DMS153 treated with DMSO at 0.1 percent for 48 hours (cell line): ENCODE measurements around the gene SERPINA4.

ENCODE experiments used
- DNase-seq: peaks from one replicate; lab custom pipeline; 2025; ENCODE audit not compliant: unreplicated experiment; lab: John Stamatoyannopoulos, UW

The SERPINA4 gene, protein sequence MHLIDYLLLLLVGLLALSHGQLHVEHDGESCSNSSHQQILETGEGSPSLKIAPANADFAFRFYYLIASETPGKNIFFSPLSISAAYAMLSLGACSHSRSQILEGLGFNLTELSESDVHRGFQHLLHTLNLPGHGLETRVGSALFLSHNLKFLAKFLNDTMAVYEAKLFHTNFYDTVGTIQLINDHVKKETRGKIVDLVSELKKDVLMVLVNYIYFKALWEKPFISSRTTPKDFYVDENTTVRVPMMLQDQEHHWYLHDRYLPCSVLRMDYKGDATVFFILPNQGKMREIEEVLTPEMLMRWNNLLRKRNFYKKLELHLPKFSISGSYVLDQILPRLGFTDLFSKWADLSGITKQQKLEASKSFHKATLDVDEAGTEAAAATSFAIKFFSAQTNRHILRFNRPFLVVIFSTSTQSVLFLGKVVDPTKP

DNA sequence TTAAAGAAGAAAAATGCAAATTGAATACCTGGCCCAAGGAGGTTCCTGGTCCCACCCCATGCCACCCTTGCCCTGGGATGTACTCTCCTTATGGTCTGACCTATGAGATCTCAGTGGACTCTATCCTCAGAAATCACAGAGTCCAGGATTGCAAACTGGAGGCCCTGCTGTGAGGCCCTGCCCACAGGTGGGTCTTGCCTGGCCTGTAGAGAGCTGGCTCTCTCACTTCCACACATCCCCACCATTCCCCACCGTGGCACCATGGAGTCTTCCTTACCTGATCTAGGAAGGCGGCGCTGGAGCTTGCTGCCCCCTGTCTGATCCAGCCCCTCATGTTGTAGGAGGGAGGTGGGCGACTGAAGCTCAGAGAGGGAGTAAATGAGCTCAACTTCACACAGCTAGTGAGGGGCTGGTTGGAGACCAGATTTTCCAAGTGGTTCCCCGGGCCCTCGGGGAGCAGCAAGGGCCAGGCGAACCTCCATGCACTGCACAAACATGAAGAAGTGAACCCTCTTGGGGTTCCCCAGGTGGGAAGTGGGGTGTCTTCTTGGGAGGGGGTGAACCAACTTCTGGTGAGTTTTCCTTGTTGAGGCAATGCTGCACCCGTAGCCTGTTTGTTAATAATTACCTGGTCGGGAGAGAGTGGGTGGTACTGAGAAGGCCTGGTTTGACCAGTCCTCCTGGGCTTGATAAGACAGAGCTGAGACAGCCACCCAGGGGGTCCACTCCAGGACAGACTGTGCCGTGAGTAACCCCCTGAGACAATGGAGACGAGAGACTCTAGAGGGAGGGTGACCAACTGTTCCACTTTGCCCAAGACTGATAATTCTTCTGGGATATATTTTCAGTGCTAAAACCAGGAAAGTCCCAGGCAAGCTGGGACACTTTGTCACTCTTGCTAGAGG lies at the start of gene SERPINA4:
Gene SERPINA4 (plus strand): TSS at position 692 of the 905 bp plus-strand sequence. CDS start 2,041 bp downstream, outside the sequence.
- DNase-seq, result no peak

DNA sequence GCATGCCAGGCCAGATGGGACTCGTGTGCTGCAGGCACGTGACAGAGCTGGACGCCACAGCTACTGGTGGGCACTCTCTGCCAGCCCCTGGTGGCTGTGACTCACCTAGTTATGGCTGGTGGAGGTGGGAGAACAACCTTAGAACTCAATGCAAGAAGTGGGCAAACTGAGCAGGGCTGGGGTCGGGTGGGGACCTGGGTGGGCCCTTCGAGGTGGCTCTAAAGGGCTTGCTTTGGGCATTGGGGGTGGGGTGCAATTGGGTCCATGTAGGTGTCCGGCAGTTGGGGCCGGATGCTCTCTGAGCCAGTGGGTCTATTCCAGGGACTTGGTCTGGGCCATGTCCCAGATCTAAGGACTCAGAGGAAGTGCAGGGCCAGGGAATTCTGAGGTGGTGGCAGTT lies 46.9 kb upstream of the SERPINA4 start:
- no peak for DNase-seq

DNA sequence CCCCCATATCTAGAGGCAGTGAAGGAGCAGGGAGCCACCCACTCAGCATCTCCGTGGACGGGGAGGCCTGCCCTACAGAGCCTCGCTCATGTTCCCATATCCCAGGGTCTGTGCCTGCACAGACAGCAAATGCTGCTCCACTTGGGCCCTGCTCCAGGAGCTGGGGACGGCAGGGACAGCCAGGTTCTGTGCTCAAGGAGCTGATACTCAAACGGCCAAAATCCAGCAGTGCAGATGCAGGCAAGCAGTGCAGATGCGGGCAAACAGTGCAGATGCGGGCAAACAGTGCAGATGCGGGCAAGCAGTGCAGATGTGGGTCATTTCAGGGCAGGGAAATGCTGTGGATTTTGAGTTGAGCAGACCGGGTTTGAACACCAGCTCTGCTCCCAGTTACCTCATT lies 45.8 kb upstream of the SERPINA4 start:
- DNase-seq, result no peak

DNA sequence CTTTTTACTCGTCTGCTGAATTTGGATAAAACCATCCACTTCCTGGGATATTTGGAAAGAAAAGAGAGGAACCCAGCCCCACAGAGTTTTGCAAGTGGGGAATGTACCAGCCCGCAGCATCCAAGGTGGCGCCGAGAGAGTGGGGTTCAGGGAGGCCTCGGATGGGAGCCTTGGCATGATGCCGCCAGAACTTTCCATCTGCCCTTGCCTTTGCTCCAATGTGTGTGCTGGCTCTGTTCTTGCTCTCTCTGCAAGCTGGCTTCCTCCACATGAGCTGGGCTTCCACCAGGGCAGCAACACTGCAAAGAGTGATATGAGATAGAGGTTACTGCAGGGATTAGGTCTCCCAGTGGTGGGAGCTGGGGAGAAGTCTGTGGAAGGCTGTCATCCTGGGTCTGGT lies 45.4 kb upstream of the SERPINA4 start:
- no peak for DNase-seq

DNA sequence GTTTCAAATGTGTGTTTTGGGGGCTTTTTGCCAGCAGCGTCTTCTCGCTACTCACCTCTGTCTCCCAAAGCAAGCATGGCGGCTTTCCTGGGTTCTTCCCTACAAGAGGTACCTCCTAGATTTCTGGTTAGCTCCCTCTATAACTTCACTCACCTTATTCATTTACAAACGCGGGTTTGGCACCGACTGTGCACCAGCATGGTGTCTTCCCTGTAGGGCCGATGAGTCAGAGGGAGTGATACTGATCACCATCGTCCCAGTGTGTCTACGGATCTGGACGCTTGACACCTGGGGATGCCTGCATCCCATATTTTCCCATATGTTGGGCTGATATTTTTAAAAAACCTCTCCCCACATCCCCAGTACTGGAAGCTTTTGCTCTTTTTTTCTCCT lies 44.0 kb upstream of the SERPINA4 start:
- no peak for DNase-seq

DNA sequence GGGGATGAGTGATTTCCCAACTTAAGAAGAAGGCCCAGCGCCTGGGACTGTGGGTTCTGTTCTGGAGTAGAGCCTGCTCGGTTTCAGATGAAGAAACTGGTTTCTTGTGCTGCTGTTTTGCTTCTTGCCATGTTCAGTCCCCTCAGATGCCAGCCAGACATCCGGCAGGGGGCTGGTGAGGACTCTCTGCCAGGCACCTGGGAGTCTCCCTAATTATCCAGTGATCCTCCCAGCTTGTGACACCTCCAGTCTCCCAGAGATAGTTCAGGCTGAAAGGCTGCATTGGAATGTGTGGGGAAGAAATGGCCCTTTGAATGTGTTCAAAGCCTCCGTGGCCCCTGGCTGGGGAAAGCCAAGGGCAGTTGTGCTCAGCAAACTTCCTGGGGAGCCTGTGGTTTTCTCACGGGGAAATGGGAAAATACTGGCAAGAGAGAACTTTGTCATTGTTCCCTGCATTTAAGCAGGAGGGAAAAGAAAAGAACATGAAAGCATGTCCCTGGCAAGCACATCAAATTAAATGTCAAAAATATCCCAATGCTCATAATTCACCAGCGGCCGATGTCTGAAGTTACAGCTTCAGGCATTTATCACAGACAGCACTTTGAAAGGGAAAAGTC lies 43.5 kb upstream of the SERPINA4 start:
- no peak for DNase-seq

DNA sequence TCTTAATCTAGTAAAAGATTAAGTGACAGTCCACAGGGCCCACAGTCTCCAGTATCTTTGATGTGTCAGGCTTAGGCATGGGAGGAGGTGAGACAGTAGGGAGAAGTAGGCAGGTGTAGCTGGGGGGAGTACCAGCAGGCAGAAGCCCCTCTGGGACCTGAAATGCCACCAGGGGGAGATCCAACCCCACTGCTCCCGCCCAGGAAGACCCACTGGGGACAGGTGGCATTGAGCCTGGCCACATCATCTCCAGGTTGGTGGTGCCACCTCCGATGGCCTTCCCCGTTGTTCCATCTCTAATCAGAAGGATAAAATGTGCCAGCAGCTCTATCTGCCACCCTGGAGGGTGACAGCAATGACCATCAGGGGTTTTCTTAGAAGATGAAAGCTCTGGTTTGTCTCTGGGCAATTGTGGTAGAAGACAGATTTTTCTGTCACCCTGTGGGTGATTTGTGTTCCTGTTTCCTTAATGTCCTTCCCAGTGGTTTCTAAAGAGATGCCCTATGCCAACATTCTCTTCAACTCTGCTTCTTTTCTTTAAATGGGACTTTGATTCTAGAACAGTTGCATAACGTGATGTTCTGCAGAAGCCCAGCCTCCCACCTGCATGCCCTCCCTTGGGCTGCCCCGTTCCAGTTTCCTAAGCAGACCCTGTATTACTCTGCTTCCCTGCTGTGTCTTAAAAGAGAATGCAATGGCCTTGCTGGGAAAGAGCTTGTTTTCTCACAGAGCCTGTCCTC lies 39.7 kb upstream of the SERPINA4 start:
- DNase-seq, result no peak

DNA sequence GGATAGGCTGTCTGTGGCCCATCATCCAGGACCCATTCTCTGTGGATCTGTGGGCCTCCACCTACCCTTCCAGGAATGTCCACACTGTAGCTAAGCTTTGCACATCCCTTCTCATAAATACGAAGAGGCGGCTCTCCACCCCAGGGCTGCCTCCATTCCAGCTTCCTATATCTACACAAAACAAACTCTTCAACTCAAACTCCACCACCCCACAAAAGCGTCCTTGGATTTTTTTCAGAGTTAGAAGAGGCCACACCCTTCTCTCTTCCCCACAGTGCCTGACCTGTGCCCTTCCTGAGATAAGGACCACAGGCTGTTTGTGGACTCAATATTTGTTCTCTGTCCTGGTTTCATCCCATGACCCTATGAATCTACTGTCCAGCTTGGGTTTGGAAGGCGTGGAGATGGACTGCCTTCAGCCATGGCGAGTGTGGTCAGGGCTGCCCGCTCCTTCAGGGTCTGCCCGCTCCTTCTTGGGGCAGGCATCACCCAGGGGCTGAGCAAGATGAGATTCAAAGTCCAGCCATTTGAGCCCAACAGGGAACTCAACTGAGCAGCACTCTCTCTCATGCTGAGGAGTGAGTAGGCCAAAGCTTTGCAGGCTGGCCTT lies 39.0 kb upstream of the SERPINA4 start:
- DNase-seq, result no peak

DNA sequence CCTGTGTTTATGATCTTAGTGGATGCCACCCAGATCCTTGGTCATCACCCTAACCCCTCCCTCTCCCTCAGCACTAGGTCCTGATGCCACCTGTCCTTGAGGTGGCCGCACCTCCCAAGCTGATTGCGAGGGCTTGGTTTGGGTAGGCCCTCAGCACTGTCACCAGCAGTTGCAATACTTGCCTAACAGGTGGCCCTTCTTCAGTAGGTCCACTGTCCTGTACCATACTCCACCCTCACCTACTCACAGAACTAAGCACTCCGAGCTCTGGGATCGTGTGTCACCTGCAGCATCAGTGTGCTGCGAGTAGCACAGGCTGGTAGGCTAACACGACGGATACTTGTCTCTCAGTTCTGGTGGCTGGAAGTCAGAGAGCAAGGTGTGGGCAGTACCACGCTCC lies 38.0 kb upstream of the SERPINA4 start:
- no peak for DNase-seq

DNA sequence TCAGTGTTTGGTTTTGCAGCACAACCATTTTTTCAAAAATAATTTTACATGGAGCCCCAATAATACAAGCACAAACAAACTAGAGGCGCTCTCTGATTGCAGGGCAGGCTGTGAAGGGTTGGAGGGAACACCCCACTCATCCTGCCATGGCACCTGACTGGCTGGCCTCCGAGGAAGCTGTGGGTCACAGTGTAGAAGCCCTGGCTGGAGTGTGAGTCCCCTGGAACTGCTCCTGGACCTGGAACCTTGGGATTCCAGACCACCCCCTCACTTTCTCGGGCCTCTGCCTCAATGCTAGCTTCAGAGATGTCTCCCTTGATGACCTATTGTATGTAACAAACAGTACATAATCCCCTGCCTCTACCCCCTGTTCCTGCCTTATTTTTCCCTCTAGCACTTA lies 37.1 kb upstream of the SERPINA4 start:
- no peak for DNase-seq

DNA sequence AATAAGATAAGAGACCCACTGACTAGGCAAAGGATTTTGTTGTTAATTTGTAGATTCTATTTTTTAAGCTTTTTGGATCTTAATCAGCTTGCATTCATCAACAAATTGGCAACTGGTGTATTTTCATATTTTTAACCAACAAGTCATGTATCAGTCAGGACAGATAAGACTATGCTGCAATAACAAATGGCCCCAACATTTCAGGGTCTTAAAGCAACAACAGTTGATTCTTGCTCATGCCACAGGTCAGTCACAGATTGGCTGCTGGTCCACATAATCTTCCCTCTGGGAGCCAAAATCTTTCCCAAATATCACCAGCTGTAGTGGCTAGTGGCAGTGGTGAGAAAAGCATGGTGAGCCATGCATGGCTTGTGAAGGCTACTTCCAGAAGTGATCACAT lies 30.1 kb upstream of the SERPINA4 start:
- no peak for DNase-seq

DNA sequence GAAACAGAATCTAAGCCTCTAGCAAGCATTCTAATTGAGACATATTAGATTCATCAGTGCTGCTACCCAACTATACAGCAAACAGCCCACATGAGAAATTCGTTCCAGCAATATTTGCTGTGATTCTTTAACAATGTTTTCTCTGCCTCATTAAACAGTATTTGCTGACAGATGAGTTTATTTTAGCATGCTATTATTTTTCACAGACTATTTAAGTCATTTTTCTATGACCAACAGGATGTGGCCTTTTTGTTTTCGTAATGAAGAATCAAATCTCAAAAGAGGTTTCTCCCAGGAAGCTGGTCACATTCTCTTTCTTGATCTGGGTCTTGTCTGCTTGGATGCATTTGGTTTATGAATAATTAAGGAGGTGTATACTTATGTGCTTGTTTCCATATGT lies 28.8 kb upstream of the SERPINA4 start:
- DNase-seq, result no peak

DNA sequence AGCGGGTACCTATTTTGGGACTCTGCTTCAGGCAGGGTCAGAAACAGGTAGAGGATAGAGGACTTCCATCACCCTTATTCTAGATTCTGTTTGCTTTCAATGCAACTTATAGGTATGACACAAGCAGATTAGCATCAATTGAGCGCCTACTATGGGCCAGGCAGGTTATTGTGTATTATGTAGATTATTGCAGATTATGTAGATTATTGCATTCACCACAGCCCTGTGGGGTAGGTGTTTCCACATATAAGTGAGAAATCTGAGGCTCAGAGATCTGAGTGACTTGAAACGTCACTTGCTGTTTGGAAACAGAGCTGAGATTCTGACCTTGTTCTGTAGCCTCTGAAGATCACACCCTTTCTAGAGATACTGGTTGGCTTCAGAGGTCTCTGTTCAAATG lies 25.7 kb upstream of the SERPINA4 start:
- no peak for DNase-seq

DNA sequence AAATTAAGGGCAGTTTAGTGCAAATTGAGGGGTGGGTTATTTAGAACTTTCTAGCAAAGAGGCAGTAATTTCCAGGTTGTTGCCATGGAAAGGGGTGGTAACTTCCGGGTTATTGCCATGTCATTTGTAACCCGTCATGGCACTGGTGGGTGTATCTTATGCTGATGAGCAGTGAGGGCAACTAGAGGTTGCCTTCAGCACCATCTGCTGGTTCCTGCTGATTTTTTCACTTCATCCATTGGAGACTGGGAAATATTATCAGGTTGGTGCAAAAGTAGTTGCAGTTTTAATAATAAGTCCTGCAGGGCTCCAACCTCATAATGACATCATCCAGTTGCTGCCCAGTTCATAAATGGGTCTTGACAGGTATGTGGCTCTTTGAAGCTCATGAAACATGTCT lies 24.4 kb upstream of the SERPINA4 start:
- DNase-seq, result no peak

DNA sequence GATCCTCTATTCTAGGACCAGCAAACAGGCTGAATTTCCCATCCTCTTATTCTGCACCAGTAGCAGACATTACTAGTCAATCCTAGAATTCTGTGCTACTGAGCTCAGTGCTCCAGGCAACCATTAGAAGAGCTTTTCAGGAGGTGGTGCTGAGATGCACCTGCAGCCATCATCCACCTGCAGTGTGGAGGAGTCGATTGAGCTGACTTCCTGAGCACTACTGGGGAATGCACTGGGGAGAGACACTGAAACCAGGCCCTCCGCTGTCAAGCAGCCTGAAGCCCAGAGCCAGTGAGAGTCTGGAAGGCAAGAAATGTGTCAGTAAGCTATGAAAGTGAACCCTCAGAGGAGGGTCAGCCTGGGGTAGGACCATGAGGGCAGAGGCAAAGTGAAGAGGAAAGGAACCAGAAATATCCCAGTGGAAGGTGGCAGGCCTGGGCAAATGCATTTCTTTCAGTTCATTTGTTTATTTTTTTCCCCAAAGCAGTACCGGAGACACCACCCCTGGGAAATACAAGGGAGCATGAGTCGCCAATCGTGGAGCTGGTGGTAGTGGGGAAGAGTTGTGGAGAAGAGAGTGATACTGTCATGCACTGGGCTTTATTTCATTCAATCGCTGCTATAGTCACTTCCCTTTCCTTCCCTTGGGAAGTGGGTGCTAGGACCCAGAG lies 23.0 kb upstream of the SERPINA4 start:
- DNase-seq, result no peak

DNA sequence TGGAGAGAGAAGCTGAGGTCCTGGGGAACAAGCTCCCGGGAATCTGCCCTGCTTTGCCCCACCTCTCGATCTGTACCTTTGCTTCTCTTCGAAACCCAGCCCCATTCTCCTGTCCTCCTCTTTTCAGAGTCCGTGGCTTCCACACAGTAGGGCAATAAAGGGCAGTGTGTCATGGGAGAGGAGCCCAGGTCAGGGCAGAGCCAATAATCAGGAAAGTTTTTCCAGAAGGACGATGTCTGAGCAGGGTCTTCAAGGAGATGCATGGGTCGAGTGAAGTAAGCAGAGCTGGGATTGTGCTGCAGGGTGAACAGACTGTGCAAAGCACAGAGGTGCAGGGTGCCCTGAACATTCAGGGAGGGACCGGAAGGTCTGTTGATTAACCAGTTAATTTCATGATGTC lies 22.1 kb upstream of the SERPINA4 start:
- no peak for DNase-seq

DNA sequence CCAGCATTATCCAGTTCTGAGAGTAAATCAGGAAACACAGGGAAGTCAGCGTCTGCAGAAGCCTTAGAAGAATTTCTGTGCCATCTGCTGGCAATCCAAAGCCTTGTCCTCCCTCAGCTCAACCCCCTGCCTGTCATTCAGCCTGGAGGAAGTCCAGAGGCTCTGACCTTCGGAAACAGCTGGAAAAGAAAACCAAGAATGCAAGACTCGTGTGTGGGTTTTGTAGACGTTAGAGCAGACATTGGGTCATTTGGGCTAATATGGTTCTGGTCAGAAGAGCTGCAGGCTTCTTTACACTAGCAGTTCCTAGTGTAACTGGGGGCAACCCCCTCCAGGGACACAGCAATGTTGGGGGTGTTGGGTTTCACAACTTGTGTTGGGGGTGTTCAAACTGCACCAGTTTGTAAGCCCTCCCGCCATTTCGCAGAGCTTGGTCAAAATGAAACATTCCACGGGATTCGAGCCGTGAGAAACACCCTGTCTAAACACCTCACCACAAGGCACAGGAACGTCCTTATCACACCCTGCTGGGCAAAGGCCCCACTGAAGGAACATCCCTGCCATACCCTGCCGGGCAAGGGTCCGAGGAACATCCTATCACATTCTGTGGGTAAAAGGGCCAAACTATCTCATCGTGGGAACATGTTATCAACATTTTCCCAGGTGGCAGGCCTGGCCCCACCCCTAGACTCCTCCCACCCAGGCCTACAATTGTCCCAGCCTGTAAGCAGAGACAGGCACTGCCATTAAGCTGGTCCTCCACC lies 21.0 kb upstream of the SERPINA4 start:
- no peak for DNase-seq

DNA sequence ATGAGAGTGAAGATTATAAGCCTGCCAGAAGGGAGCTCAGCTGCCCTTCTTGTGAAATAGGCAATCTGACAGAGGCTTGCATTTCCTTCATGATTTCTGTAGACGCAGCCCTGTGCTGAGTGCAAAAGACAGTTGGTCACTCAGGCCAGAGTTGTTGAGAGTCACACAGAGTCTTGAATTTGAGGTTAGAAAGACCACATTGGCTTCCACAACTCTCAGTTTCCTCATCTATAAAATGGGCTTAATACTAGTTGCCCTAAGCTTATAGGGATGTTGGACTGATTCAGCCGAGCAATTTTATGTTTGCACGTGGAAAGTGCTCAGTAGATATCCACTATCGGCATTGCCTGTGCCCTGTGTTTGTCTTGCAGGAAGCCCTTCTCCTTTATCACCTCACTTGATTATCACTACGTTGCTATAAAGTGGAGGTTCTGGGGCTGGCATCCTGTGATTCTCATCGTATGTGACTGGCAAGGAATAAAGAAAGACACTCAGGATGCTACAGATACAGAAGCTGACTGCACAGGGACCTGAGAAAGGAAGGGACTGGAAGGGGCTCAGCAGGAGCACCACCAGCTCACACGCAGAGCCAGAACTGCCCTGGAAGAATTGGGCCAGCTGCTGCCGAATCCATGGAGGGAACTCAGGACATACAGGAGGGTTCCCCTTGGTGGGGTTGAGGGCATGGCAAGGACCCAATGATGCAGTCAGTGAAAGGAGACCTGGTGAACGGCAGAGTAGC lies 19.8 kb upstream of the SERPINA4 start:
- no peak for DNase-seq
